HEK293 (cell line): ENCODE data around the gene SUPT3H.

ENCODE experiments used
- BCL11A ChIP-seq: fragments of 450-650 bp; formaldehyde crosslinking; IDR thresholded peaks from 2 replicates; pipeline ENCODE4 v1.5.1; 2016; ENCODE audit warnings: low read depth, missing biosample characterization, missing genetic modification characterization
- EGR2 ChIP-seq: fragments of 450-650 bp; formaldehyde crosslinking; IDR thresholded peaks from 2 replicates; pipeline ENCODE4 v1.5.1; 2016; ENCODE audit warnings: low read depth, missing biosample characterization, missing genetic modification characterization
- GLIS1 ChIP-seq: fragments of 450-650 bp; formaldehyde crosslinking; IDR thresholded peaks from 2 replicates; pipeline ENCODE4 v1.5.1; 2016; ENCODE audit warnings: missing biosample characterization, missing genetic modification characterization
- GLIS2 ChIP-seq: fragments of 450-650 bp; formaldehyde crosslinking; IDR thresholded peaks from 2 replicates; pipeline ENCODE4 v1.5.1; 2016; ENCODE audit warnings: missing biosample characterization, missing genetic modification characterization
- HOXC10 ChIP-seq: sonication (generic); formaldehyde crosslinking; IDR thresholded peaks from 2 replicates; pipeline ENCODE4 v1.8.1; 2023; ENCODE audit warnings: mild to moderate bottlenecking, missing genetic modification reagents
- IKZF3 ChIP-seq: fragments of 450-650 bp; IDR thresholded peaks from 2 replicates; pipeline ENCODE4 v1.5.0; 2018; ENCODE audit warnings: missing biosample characterization, mild to moderate bottlenecking, missing genetic modification characterization, moderate library complexity
- KLF16 ChIP-seq: fragments of 450-650 bp; formaldehyde crosslinking; IDR thresholded peaks from 2 replicates; pipeline ENCODE4 v1.5.1; 2017; ENCODE audit warnings: missing biosample characterization, missing genetic modification characterization
- KLF9 ChIP-seq: fragments of 450-650 bp; formaldehyde crosslinking; IDR thresholded peaks from 2 replicates; pipeline ENCODE4 v1.5.1; 2016; ENCODE audit warnings: missing biosample characterization, missing genetic modification characterization, low read depth
- SP3 ChIP-seq: fragments of 450-650 bp; formaldehyde crosslinking; IDR thresholded peaks from 2 replicates; pipeline ENCODE4 v1.5.1; 2016; ENCODE audit warnings: missing biosample characterization, missing genetic modification characterization
- ZBTB21 ChIP-seq: fragments of 450-650 bp; formaldehyde crosslinking; IDR thresholded peaks from 2 replicates; pipeline ENCODE4 v1.5.1; 2017; ENCODE audit warnings: missing biosample characterization, missing genetic modification characterization
- ZBTB48 ChIP-seq: fragments of 450-650 bp; formaldehyde crosslinking; IDR thresholded peaks from 2 replicates; pipeline ENCODE4 v1.5.1; 2016; ENCODE audit warnings: missing biosample characterization, missing genetic modification characterization
- ZBTB7A ChIP-seq: fragments of 450-650 bp; formaldehyde crosslinking; IDR thresholded peaks from 2 replicates; pipeline ENCODE4 v1.5.1; 2016; ENCODE audit warnings: low read depth, missing biosample characterization, missing genetic modification characterization
- ZBTB8A ChIP-seq: fragments of 450-650 bp; formaldehyde crosslinking; IDR thresholded peaks from 2 replicates; pipeline ENCODE4 v1.5.1; 2016; ENCODE audit warnings: missing biosample characterization, missing genetic modification characterization
- ZEB2 ChIP-seq: fragments of 450-650 bp; formaldehyde crosslinking; IDR thresholded peaks from 2 replicates; pipeline ENCODE4 v1.5.1; 2016; ENCODE audit warnings: missing biosample characterization, missing genetic modification characterization
- ZNF184 ChIP-seq: fragments of 450-650 bp; IDR thresholded peaks from 2 replicates; pipeline ENCODE4 v1.5.1; 2018; ENCODE audit warnings: missing biosample characterization, mild to moderate bottlenecking, missing genetic modification characterization
- ZNF202 ChIP-seq: fragments of 450-650 bp; formaldehyde crosslinking; IDR thresholded peaks from 2 replicates; pipeline ENCODE4 v1.5.1; 2016; ENCODE audit warnings: missing biosample characterization, missing genetic modification characterization, borderline replicate concordance
- ZNF24 ChIP-seq: fragments of 450-650 bp; formaldehyde crosslinking; IDR thresholded peaks from 2 replicates; pipeline ENCODE4 v1.5.1; 2016; ENCODE audit warnings: missing biosample characterization, missing genetic modification characterization
- ZNF354C ChIP-seq: fragments of 450-650 bp; formaldehyde crosslinking; IDR thresholded peaks from 2 replicates; pipeline ENCODE4 v1.5.1; 2016; ENCODE audit warnings: missing biosample characterization, missing genetic modification characterization, low read depth, borderline replicate concordance
- ZNF423 ChIP-seq: fragments of 450-650 bp; formaldehyde crosslinking; IDR thresholded peaks from 2 replicates; pipeline ENCODE4 v1.5.1; 2016; ENCODE audit warnings: missing biosample characterization, missing genetic modification characterization
- ZNF501 ChIP-seq: fragments of 450-650 bp; formaldehyde crosslinking; IDR thresholded peaks from 2 replicates; pipeline ENCODE4 v1.5.1; 2016; ENCODE audit warnings: missing biosample characterization, missing genetic modification characterization
- TF ChIP-seq, protein P1 (sequence below): fragments of 450-650 bp; formaldehyde crosslinking; IDR thresholded peaks from 2 replicates; pipeline ENCODE4 v1.5.1; 2016; ENCODE audit warnings: missing biosample characterization, missing genetic modification characterization
- TF ChIP-seq, protein P2 (sequence below): fragments of 450-650 bp; formaldehyde crosslinking; IDR thresholded peaks from 2 replicates; pipeline ENCODE4 v1.5.1; 2016; ENCODE audit warnings: missing biosample characterization, missing genetic modification characterization
- TF ChIP-seq, protein P3 (sequence below): fragments of 450-650 bp; formaldehyde crosslinking; IDR thresholded peaks from 2 replicates; pipeline ENCODE4 v1.5.1; 2017; ENCODE audit warnings: missing biosample characterization, mild to moderate bottlenecking, missing genetic modification characterization, moderate library complexity
- TF ChIP-seq, protein P4 (sequence below): fragments of 450-650 bp; formaldehyde crosslinking; conservative IDR thresholded peaks from 2 replicates; pipeline ENCODE4 v1.5.1; 2016; ENCODE audit warnings: low read depth, missing biosample characterization, missing genetic modification characterization
- TF ChIP-seq, protein P5 (sequence below): fragments of 450-650 bp; formaldehyde crosslinking; IDR thresholded peaks from 2 replicates; pipeline ENCODE4 v1.5.1; 2016; ENCODE audit warnings: missing biosample characterization, missing genetic modification characterization

Gene SUPT3H

DNA sequence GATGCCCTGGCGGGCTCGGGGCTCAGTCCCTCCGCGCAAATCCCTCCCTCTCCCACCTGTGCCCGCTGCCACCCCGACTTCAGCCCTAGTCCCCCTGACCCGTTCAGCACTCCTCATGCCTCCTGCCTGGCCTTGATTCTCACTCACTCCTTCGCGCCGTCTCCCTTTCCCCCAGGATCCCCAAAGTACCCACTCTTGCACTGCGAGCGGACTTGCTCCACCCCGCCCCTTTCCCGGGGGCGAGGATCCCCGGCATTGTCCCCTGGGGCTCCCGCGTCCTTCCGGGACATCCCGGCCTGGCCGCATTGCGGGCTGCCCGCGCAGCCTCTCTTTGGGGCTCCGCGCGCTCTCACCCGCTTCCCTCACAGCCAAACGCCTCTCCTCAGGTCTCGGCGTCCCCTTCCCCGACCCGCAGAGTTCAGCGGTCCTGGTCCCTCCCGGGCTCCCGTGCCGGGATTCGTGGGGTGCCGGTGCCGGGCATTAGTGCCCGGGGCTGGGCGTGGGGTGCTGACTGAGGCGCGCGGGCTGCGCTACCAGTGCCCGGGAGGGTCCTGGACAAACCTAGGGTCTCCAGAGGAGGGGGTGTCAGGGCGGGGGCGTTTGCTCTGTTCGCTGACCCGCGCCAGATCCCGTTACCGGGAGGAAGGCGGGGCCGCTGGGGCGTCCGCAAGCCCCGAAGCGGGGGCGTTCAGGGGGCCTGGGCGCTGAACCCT is 45.5 kb upstream of the SUPT3H start (continued):
- TF ChIP-seq, protein P1, sequence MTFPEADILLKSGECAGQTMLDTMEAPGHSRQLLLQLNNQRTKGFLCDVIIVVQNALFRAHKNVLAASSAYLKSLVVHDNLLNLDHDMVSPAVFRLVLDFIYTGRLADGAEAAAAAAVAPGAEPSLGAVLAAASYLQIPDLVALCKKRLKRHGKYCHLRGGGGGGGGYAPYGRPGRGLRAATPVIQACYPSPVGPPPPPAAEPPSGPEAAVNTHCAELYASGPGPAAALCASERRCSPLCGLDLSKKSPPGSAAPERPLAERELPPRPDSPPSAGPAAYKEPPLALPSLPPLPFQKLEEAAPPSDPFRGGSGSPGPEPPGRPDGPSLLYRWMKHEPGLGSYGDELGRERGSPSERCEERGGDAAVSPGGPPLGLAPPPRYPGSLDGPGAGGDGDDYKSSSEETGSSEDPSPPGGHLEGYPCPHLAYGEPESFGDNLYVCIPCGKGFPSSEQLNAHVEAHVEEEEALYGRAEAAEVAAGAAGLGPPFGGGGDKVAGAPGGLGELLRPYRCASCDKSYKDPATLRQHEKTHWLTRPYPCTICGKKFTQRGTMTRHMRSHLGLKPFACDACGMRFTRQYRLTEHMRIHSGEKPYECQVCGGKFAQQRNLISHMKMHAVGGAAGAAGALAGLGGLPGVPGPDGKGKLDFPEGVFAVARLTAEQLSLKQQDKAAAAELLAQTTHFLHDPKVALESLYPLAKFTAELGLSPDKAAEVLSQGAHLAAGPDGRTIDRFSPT (tag by site-specific recombination): peak; percentile 75
- TF ChIP-seq, protein P2, sequence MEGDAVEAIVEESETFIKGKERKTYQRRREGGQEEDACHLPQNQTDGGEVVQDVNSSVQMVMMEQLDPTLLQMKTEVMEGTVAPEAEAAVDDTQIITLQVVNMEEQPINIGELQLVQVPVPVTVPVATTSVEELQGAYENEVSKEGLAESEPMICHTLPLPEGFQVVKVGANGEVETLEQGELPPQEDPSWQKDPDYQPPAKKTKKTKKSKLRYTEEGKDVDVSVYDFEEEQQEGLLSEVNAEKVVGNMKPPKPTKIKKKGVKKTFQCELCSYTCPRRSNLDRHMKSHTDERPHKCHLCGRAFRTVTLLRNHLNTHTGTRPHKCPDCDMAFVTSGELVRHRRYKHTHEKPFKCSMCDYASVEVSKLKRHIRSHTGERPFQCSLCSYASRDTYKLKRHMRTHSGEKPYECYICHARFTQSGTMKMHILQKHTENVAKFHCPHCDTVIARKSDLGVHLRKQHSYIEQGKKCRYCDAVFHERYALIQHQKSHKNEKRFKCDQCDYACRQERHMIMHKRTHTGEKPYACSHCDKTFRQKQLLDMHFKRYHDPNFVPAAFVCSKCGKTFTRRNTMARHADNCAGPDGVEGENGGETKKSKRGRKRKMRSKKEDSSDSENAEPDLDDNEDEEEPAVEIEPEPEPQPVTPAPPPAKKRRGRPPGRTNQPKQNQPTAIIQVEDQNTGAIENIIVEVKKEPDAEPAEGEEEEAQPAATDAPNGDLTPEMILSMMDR: no peak
- TF ChIP-seq IKZF3: 0 out of 2 replicates have a peak, but pooled peaks have one; percentile 7
- TF ChIP-seq ZNF501 (tag by site-specific recombination): 0 out of 2 replicates have a peak, but pooled peaks have one; percentile 3
- no peak; the same call in none of the 2 replicates for TF ChIP-seq KLF9 (tag by site-specific recombination)
- TF ChIP-seq GLIS2: peak; percentile 76
- peak; percentile 92 for TF ChIP-seq ZBTB48 (tag by site-specific recombination)
- TF ChIP-seq ZNF24 (tag by site-specific recombination): peak; percentile 36; the same call in 1 of the 2 replicates
- 0 out of 2 replicates have a peak, but pooled peaks have one; percentile 24 for TF ChIP-seq GLIS1 (tag by site-specific recombination)
- TF ChIP-seq, protein P3, sequence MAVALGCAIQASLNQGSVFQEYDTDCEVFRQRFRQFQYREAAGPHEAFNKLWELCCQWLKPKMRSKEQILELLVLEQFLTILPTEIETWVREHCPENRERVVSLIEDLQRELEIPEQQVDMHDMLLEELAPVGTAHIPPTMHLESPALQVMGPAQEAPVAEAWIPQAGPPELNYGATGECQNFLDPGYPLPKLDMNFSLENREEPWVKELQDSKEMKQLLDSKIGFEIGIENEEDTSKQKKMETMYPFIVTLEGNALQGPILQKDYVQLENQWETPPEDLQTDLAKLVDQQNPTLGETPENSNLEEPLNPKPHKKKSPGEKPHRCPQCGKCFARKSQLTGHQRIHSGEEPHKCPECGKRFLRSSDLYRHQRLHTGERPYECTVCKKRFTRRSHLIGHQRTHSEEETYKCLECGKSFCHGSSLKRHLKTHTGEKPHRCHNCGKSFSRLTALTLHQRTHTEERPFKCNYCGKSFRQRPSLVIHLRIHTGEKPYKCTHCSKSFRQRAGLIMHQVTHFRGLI (tag by site-specific recombination): no peak
- no peak for TF ChIP-seq ZNF184 (tag by site-specific recombination)
- TF ChIP-seq SP3 (tag by site-specific recombination): 0 out of 2 replicates have a peak, but pooled peaks have one; percentile 16
- peak; percentile 93 for TF ChIP-seq ZNF202 (tag by site-specific recombination)
- TF ChIP-seq, protein P4, sequence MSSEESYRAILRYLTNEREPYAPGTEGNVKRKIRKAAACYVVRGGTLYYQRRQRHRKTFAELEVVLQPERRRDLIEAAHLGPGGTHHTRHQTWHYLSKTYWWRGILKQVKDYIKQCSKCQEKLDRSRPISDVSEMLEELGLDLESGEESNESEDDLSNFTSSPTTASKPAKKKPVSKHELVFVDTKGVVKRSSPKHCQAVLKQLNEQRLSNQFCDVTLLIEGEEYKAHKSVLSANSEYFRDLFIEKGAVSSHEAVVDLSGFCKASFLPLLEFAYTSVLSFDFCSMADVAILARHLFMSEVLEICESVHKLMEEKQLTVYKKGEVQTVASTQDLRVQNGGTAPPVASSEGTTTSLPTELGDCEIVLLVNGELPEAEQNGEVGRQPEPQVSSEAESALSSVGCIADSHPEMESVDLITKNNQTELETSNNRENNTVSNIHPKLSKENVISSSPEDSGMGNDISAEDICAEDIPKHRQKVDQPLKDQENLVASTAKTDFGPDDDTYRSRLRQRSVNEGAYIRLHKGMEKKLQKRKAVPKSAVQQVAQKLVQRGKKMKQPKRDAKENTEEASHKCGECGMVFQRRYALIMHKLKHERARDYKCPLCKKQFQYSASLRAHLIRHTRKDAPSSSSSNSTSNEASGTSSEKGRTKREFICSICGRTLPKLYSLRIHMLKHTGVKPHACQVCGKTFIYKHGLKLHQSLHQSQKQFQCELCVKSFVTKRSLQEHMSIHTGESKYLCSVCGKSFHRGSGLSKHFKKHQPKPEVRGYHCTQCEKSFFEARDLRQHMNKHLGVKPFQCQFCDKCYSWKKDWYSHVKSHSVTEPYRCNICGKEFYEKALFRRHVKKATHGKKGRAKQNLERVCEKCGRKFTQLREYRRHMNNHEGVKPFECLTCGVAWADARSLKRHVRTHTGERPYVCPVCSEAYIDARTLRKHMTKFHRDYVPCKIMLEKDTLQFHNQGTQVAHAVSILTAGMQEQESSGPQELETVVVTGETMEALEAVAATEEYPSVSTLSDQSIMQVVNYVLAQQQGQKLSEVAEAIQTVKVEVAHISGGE: peak; percentile 55; the same call in 1 of the 2 replicates
- TF ChIP-seq ZBTB7A (tag by site-specific recombination): 0 out of 2 replicates have a peak, but pooled peaks have one; percentile 23
- TF ChIP-seq ZNF354C (tag by site-specific recombination): no peak
- 0 out of 2 replicates have a peak, but pooled peaks have one; percentile 24 for TF ChIP-seq BCL11A (tag by site-specific recombination)
- 0 out of 2 replicates have a peak, but pooled peaks have one; percentile 80 for TF ChIP-seq HOXC10 (CRISPR knock-in tag)
- peak; percentile 39; the same call in 1 of the 2 replicates for TF ChIP-seq ZEB2
- TF ChIP-seq, protein P5, sequence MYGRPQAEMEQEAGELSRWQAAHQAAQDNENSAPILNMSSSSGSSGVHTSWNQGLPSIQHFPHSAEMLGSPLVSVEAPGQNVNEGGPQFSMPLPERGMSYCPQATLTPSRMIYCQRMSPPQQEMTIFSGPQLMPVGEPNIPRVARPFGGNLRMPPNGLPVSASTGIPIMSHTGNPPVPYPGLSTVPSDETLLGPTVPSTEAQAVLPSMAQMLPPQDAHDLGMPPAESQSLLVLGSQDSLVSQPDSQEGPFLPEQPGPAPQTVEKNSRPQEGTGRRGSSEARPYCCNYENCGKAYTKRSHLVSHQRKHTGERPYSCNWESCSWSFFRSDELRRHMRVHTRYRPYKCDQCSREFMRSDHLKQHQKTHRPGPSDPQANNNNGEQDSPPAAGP (tag by site-specific recombination): 0 out of 2 replicates have a peak, but pooled peaks have one; percentile 19
- TF ChIP-seq ZBTB21 (tag by site-specific recombination): no peak
- peak; percentile 48; the same call in 1 of the 2 replicates for TF ChIP-seq EGR2 (tag by site-specific recombination)
- TF ChIP-seq ZNF423 (tag by site-specific recombination): peak; percentile 59; the same call in 1 of the 2 replicates
- peak; percentile 78; the same call in 1 of the 2 replicates for TF ChIP-seq KLF16 (tag by site-specific recombination)
- peak; percentile 54; the same call in 1 of the 2 replicates for TF ChIP-seq ZBTB8A
